Activated CD8-positive, alpha-beta memory T cell treated with anti-CD3 and anti-CD28 coated beads for 36 hours (primary cell): ENCODE data around the gene ADCY2. TPM values are rescaled to one million over a fixed set of nuclear protein-coding genes. Genes with fewer than 3 reads are reported as not detected.

Experiments
- CTCF ChIA-PET: fragments of 350-600 bp; sonication (Branson Sonifier 250); formaldehyde crosslinking; loops from one replicate; lab custom pipeline; 2021; ENCODE audit warnings: antibody characterized with exemption; lab: Charles Lee
- POLR2A ChIA-PET: fragments of 350-600 bp; sonication (Branson Sonifier 250); formaldehyde crosslinking; loops from one replicate; lab custom pipeline; 2021; ENCODE audit warnings: antibody characterized with exemption; lab: Charles Lee
- total RNA-seq, 2 experiments: library from RNA; stranded (reverse); gene quantifications; one replicate each; pipeline ENCODE4 v1.2.3, GENCODE V29; 2021

The ADCY2 gene
- total RNA-seq, 2 experiments from 2014 or later = not detected

- ChIA-PET CTCF (no interaction called here), POLR2A (no interaction called here)
These were observed 358.6 kb downstream of the ADCY2 start for GRCh38 chr5:7754490-7754889.

- ChIA-PET CTCF (interaction anchor here (0.8 kb wide), 1 partner anchor 19 kb away, joined by 3 read pairs; no protein-coding TSS in a partner anchor), POLR2A (no interaction called here)
These were observed 359.2 kb downstream of the ADCY2 start for GRCh38 chr5:7754997-7755596.

- ChIA-PET CTCF (no interaction called here), POLR2A (no interaction called here)
These were observed 360.0 kb downstream of the ADCY2 start for GRCh38 chr5:7755958-7756357.

- CTCF ChIA-PET = no interaction called here
- POLR2A ChIA-PET = no interaction called here
These were observed 360.5 kb downstream of the ADCY2 start for GRCh38 chr5:7756453-7756852.

GRCh38 chr5:7759257-7759871, 363.4 kb downstream of the ADCY2 start:
- ChIA-PET CTCF (no interaction called here), POLR2A (no interaction called here)

GRCh38 chr5:7759951-7760580, 364.1 kb downstream of the ADCY2 start:
- CTCF ChIA-PET = no interaction called here
- POLR2A ChIA-PET = no interaction called here

- POLR2A ChIA-PET = no interaction called here
- CTCF ChIA-PET = no interaction called here
These were observed 366.3 kb downstream of the ADCY2 start for GRCh38 chr5:7762267-7762666.

GRCh38 chr5:7763621-7764072, 367.7 kb downstream of the ADCY2 start:
- ChIA-PET CTCF (no interaction called here), POLR2A (no interaction called here)

GRCh38 chr5:7764452-7764851, 368.5 kb downstream of the ADCY2 start:
- CTCF ChIA-PET = no interaction called here
- POLR2A ChIA-PET = no interaction called here

- POLR2A ChIA-PET = no interaction called here
- CTCF ChIA-PET = no interaction called here
These were observed 374.5 kb downstream of the ADCY2 start for GRCh38 chr5:7770436-7770835.

- ChIA-PET CTCF (no interaction called here), POLR2A (no interaction called here)
These were observed 376.2 kb downstream of the ADCY2 start for GRCh38 chr5:7772141-7772540.

GRCh38 chr5:7773178-7773577, 377.2 kb downstream of the ADCY2 start:
- ChIA-PET CTCF (no interaction called here), POLR2A (no interaction called here)

- ChIA-PET POLR2A (no interaction called here), CTCF (no interaction called here)
These were observed 380.5 kb downstream of the ADCY2 start for GRCh38 chr5:7776442-7776841.

GRCh38 chr5:7779019-7780005, 383.4 kb downstream of the ADCY2 start:
- ChIA-PET POLR2A (no interaction called here), CTCF (no interaction called here)

GRCh38 chr5:7781899-7782298, 386.0 kb downstream of the ADCY2 start:
- CTCF ChIA-PET = no interaction called here
- POLR2A ChIA-PET = no interaction called here

- ChIA-PET POLR2A (no interaction called here), CTCF (no interaction called here)
These were observed 388.9 kb downstream of the ADCY2 start for GRCh38 chr5:7784683-7785380.

- ChIA-PET POLR2A (no interaction called here), CTCF (no interaction called here)
These were observed 391.8 kb downstream of the ADCY2 start for GRCh38 chr5:7787770-7788169.

GRCh38 chr5:7789567-7789966, 393.6 kb downstream of the ADCY2 start:
- POLR2A ChIA-PET = no interaction called here
- CTCF ChIA-PET = no interaction called here

- CTCF ChIA-PET = no interaction called here
- POLR2A ChIA-PET = no interaction called here
These were observed 398.0 kb downstream of the ADCY2 start for GRCh38 chr5:7793895-7794294.
